Measurements from ENCODE around the gene NCKAP5.

GRCh38 chr2:133530645-133531044 lies 37.6 kb downstream of the NCKAP5 start:
- TF ChIP-seq EZH2 (IDR thresholded peaks at IDR 0.05; ENCODE audit: low read length, unreplicated experiment) (no peak), EZH2phosphoT487 (IDR thresholded peaks at IDR 0.05; ENCODE audit: borderline replicate concordance, low read length) (no peak)
- TF ChIP-seq, protein P1, sequence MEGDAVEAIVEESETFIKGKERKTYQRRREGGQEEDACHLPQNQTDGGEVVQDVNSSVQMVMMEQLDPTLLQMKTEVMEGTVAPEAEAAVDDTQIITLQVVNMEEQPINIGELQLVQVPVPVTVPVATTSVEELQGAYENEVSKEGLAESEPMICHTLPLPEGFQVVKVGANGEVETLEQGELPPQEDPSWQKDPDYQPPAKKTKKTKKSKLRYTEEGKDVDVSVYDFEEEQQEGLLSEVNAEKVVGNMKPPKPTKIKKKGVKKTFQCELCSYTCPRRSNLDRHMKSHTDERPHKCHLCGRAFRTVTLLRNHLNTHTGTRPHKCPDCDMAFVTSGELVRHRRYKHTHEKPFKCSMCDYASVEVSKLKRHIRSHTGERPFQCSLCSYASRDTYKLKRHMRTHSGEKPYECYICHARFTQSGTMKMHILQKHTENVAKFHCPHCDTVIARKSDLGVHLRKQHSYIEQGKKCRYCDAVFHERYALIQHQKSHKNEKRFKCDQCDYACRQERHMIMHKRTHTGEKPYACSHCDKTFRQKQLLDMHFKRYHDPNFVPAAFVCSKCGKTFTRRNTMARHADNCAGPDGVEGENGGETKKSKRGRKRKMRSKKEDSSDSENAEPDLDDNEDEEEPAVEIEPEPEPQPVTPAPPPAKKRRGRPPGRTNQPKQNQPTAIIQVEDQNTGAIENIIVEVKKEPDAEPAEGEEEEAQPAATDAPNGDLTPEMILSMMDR (conservative IDR thresholded peaks at IDR 0.05; ENCODE audit: low read depth, low read length), result no peak

Measured in PC-3 (cell line).